Activated CD4-positive, alpha-beta T cell treated with anti-CD3 and anti-CD28 coated beads, Interleukin-2, Interleukin-4, amounts not matched to agents 100 ng/mL and 50 ng/mL, durations not matched to agents 16 hours and 8 hours (primary cell): ENCODE measurements around the gene SEMA3G.

Experiments
- DNase-seq: peaks from one replicate; pipeline ENCODE4 v3.0.0-alpha.2; 2020; ENCODE audit warnings: low spot score

Gene SEMA3G

GRCh38 chr3:52394751-52395502, 50.0 kb downstream of the SEMA3G start:
- no peak for DNase-seq

GRCh38 chr3:52393959-52394670, 50.8 kb downstream of the SEMA3G start:
- no peak for DNase-seq

DNA sequence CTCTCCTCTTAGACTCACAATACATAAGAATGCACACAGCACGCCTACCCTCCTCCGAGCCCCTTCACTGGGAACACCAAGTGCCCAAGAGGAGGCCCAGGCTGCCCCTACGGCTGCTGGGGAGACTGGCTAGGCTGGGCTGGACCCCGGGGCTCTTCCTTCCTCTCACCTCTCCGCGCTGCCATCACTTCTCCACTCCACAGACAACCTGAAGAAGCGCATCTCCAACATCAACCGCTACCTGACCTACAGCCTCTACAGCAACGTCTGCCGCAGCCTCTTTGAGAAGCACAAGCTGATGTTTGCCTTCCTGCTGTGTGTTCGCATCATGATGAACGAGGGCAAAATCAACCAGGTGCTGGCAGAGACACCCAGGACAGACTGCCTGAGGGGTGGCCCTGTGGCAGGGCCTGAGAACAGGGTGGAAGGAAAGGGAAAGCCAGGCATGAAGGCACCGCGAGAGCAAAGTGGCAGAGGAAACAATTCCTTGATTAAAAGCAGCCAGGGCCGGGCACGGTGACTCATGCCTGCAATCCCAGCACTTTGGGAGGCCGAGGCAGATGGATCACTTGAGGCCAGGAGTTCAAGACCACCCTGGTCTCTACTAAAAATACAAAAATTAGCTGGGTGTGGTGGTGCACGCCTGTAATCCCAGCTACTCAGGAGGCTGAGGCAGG, 51.6 kb downstream of the SEMA3G start:
- no peak for DNase-seq

GRCh38 chr3:52392216-52392930, 52.5 kb downstream of the SEMA3G start:
- no peak for DNase-seq

DNA sequence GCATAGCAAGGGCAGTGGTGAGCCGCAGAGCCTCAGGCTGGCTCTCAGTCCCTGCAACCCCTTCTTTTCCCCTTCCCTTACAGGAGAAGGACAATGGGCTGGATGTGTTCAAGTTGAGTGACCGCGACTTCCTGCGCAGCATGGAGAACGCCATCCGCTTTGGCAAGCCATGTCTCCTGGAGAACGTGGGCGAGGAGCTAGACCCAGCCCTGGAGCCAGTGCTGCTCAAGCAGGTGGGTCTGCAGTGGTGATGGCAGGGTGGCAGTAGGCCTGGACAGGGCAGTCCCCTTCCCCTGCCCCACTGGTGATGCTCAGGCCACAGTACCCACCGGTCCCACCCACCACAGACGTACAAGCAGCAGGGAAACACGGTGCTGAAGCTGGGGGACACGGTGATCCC, 53.8 kb downstream of the SEMA3G start:
- DNase-seq = no peak

DNA sequence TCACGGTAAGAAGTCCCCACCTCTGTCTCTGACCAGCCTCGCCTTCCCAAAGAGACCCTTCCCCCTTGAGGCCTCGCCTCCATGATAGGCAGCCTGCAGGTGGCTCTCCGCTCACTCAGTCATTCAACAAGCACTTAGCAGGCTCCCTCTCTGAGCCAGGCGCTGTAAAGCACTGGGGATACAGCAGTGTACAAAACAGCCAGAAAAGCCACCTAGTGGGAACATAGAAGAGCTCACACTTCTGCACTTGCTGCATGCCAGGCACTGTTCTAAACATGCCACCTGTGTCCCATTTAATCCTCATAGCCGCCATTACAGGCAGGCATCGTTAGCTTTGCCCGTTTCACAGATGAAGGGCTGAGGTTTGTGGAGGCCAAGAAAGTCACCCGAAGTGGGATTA, 56.0 kb downstream of the SEMA3G start:
- DNase-seq = no peak

GRCh38 chr3:52388348-52388821, 56.5 kb downstream of the SEMA3G start:
- no peak for DNase-seq

DNA sequence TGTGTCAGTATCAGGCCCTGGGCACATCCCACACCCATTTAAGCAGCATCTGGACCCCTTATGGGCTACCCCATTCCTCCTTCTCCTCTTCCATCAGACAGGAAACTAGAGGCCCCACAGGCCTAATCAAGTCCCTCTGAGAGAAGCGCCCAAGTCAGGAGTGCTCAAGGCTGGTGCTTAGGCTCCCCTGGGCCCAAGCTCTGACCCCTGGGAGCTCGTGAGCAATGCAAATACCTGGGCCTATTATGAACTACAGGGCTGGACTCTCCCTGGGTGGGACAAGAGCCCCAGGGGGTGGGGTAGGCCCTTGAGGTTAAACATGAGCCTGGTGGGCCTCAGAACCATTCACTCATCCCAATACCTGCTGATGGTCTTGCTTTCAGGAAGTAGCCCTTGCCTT, 57.4 kb downstream of the SEMA3G start:
- DNase-seq = no peak

DNA sequence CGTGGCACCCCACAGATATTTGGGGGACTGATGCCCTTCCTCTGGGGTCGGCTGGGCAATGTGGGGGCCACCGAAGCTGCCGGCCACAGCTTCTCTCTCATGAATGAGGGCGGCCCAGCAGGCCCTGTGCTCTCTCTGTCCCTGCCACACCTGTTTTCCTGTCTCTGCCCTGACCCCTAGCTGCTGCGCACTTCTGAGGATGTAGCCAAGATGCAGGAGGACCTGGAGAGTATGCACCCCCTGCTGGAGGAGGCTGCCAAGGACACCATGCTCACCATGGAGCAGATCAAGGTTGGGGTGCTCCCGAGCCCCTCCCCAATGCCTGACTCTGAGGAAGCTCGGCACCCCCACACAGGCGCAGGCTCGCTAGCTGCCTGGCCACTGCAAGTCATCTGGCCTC, 59.7 kb downstream of the SEMA3G start:
- DNase-seq = peak; percentile 25

- DNase-seq = no peak
Measured at GRCh38 chr3:52384019-52384761, 60.7 kb downstream of the SEMA3G start.

- DNase-seq = no peak
Measured at GRCh38 chr3:52383446-52383845, 61.5 kb downstream of the SEMA3G start.
